Heart left ventricle (tissue), 16 donors: ENCODE measurements around the gene TBC1D1. TPM values are rescaled to one million over a fixed set of nuclear protein-coding genes. Genes with fewer than 3 reads are reported as not detected.
A peak's percentile ranks its signal among the peaks of the same experiment; 100 is the strongest.

Experiments used
- ATAC-seq, 4 donors: fragments of 200-7000 bp; cut with Tn5 transposase; one replicate each; pipeline ENCODE4 v1.9.1; 2020 to 2022; ENCODE audit warnings: moderate library complexity in 4 of 4, mild to moderate bottlenecking in 3 of 4, moderate number of reproducible peaks in 1 of 4
- DNase-seq, 5 donors: peaks; one replicate each; pipeline ENCODE4 v3.0.0-alpha.2; 2020
- H3K27ac ChIP-seq, 12 donors: fragments of 200-600 bp; sonication (generic) in 4 of 12; one replicate each; pipeline versions ENCODE4 v1.5.0 to v1.8.0; 2016 to 2022; ENCODE audit warnings: mild to moderate bottlenecking in 2 of 12
- H3K27me3 ChIP-seq, 9 donors: fragments of 200-600 bp; sonication (generic) in 2 of 9; one replicate each; pipeline versions ENCODE4 v1.5.1 to v1.8.0; 2016 to 2022; ENCODE audit warnings: mild to moderate bottlenecking in 3 of 9
- H3K36me3 ChIP-seq, 9 donors: fragments of 200-600 bp; sonication (generic) in 2 of 9; one replicate each; pipeline versions ENCODE4 v1.5.0 to v1.8.0; 2018 to 2022; ENCODE audit warnings: mild to moderate bottlenecking in 2 of 9
- H3K4me1 ChIP-seq, 12 donors: fragments of 200-600 bp; sonication (generic) in 4 of 12; one replicate each; pipeline versions ENCODE4 v1.5.0 to v1.8.0; 2016 to 2022; ENCODE audit warnings: mild to moderate bottlenecking in 3 of 12
- H3K4me3 ChIP-seq, 12 donors: fragments of 200-600 bp; sonication (generic) in 4 of 12; one replicate each; pipeline versions ENCODE4 v1.5.0 to v1.8.0; 2017 to 2022; ENCODE audit warnings: mild to moderate bottlenecking in 9 of 12, moderate library complexity in 4 of 12
- H3K9me3 ChIP-seq, 12 donors: fragments of 200-600 bp; sonication (generic) in 4 of 12; one replicate each; pipeline versions ENCODE4 v1.5.0 to v1.8.0; 2016 to 2022; ENCODE audit warnings: mild to moderate bottlenecking in 1 of 12
- CTCF ChIP-seq, 12 donors: fragments of 200-600 bp; sonication (generic) in 4 of 12; IDR thresholded peaks; one replicate each; pipeline versions ENCODE4 v1.5.0 to v1.8.0; 2018 to 2022; ENCODE audit warnings: antibody characterized with exemption in 12 of 12, mild to moderate bottlenecking in 5 of 12
- POLR2A ChIP-seq, 2 donors: fragments of 450-650 bp; IDR thresholded peaks; one replicate each; pipeline ENCODE4 v1.6.1; 2017; ENCODE audit warnings: antibody characterized with exemption in 2 of 2, mild to moderate bottlenecking in 2 of 2, moderate library complexity in 2 of 2
- WGBS, 4 donors: extraction: QIAGEN DNeasy Blood & Tissue Kit in 2 of 4; methylation state at CpG; one replicate each; pipeline versions ENCODE4 v1.1.5 to v1.1.7; 2013 to 2018; 5-methylcytosine and 5-hydroxymethylcytosine counted together
- intact Hi-C, 10 donors: fragments of 100-400 bp; cut with DNase I; formaldehyde crosslinking; loops; one replicate each; pipeline versions ENCODE4 v1.11.1 to v1.14.2; 2022
- polyA plus RNA-seq, 2 donors: library from polyadenylated mRNA; stranded (reverse); fragments of 200-250 nt; gene quantifications; one replicate each; pipeline ENCODE4 v1.2.3, GENCODE V29; 2013
- total RNA-seq, 9 donors: library from RNA; depleted of rRNA in 2 of 9; stranded (reverse); fragments of >200 nt in 2 of 9; fragmentation: NEBNext Ultra II Directional in 3 of 9; extraction: Animal tissue kit (Norgen Biotek cat#: 25700) in 3 of 9; gene quantifications; one replicate each; pipeline versions ENCODE4 v1.1.0 to v1.2.4, GENCODE V29; 2016 to 2023
- donor health status: ischemic (EF 13 %, LVEDD 7.1; RV severe dilation, severe dysfunction).
- donor health status: healthy with polysubstance abuse.
- donor health status: DM: no; HTN: yes; CAD: no.
- donor health status: DM: no; HTN: no; CAD: no.
- donor health status: ischemic (EF 25% LVEDD 6.9; RV normal size, moderate dysfunction).
- donor health status: ischemic (EF 25% LVEDD 5.7; RV mildly dilated, moderate dysfunction).
- donor health status: healthy.
- donor health status: DM: yes; HTN: yes; CAD: no.
- donor health status: ischemic (EF 35%, LVEDD 5.7; RV mildly dilated, moderate dysfunction).
- donor health status: nonischemic (EF 11% LVEDD 7.7; RV severe dilation, severe dysfunction).
- donor health status: DM: yes; HTN: yes; CAD: no.
- donor health status: PGD.
- donor health status: ischemic (EF 29% LVEDD 5.4; RV normal size, mild dysfunction).
- donor health status: nonischemic (EF 23%, LVEDD 6.1; RV moderate dilation, normal function).

The TBC1D1 gene
- total and polyA plus RNA-seq, 11 donors: 81.7 to 269 (median 140) TPM

GRCh38 chr4:38173935-38174518 is 283.1 kb downstream of the TBC1D1 start:
- H3K4me3 ChIP-seq: no peak overlapping the region
- WGBS, 4 donors: 82 to 95% (median 91%) methylated on average over 4 of the region's 4 CpGs
- no peaks in the 10 kb centered on the region for H3K9me3 ChIP-seq
- H3K4me1 ChIP-seq: peaks cover 0 to 73% (median 14%) of the 10 kb centered on the region in 12 donors
- intact Hi-C loops: loop anchor here in 1 of 10 donors (10.0 kb wide), 1 partner anchor 681 kb away; the partner anchor contains the start of gene TLR6
- no peak for DNase-seq
- no peak for TF ChIP-seq CTCF (IDR thresholded peaks at IDR 0.05)
- peak overlapping the region in 3 of 12 donors; percentile 5 to 89 (median 20) for H3K27ac ChIP-seq
- H3K36me3 ChIP-seq: no peaks in the 10 kb centered on the region
- no peak for ATAC-seq
- no peaks in the 10 kb centered on the region for H3K27me3 ChIP-seq

- Histone ChIP-seq H3K27ac (peak overlapping the region in 3 of 12 donors; percentile 32 to 89 (median 56)), H3K4me3 (no peak overlapping the region), H3K4me1 (peaks cover 0 to 81% (median 17%) of the 10 kb centered on the region in 12 donors), H3K9me3 (no peaks in the 10 kb centered on the region), H3K27me3 (no peaks in the 10 kb centered on the region), H3K36me3 (no peaks in the 10 kb centered on the region)
- TF ChIP-seq CTCF (IDR thresholded peaks at IDR 0.05): no peak
- TF ChIP-seq POLR2A (IDR thresholded peaks at IDR 0.05): no peak
- no peak for DNase-seq
- peak in 3 of 4 donors; percentile 47 to 67 (median 65) for ATAC-seq
- intact Hi-C loops: loop anchor here (5.0 to 10.0 kb wide), 7 partner anchors 102 to 680 kb away; partner anchors contain the start of genes TLR10 (in 2 of the 10) and TLR6 (in 1 of the 10)
- 52 to 79% (median 73%) methylated on average over 2 of the region's 2 CpGs for WGBS, 4 donors
These were observed 283.9 kb downstream of the TBC1D1 start for GRCh38 chr4:38174801-38175200.

GRCh38 chr4:38176165-38176564 is 285.3 kb downstream of the TBC1D1 start:
- TF ChIP-seq POLR2A (IDR thresholded peaks at IDR 0.05) (no peak), CTCF (IDR thresholded peaks at IDR 0.05) (no peak)
- Histone ChIP-seq H3K4me3 (no peak overlapping the region), H3K27me3 (no peaks in the 10 kb centered on the region), H3K9me3 (no peaks in the 10 kb centered on the region), H3K27ac (peak overlapping the region in 4 of 12 donors; percentile 28 to 89 (median 48)), H3K4me1 (peaks cover 0 to 83% (median 19%) of the 10 kb centered on the region in 12 donors), H3K36me3 (no peaks in the 10 kb centered on the region)
- ATAC-seq (no peak), DNase-seq (no peak)
- 88 to 93% (median 91%) methylated on average over 7 of the region's 7 CpGs for WGBS, 4 donors
- intact Hi-C loops: loop anchor here (5.0 to 10.0 kb wide), 7 partner anchors 104 to 679 kb away; partner anchors contain the start of genes TLR10 (in 2 of the 10) and TLR6 (in 1 of the 10)

GRCh38 chr4:38177035-38177546 is 286.2 kb downstream of the TBC1D1 start:
- Histone ChIP-seq H3K36me3 (no peaks in the 10 kb centered on the region), H3K27me3 (no peaks in the 10 kb centered on the region), H3K4me1 (peaks cover 0 to 84% (median 19%) of the 10 kb centered on the region in 12 donors), H3K9me3 (no peaks in the 10 kb centered on the region), H3K27ac (peak overlapping the region in 11 of 12 donors; percentile 5 to 89 (median 53)), H3K4me3 (peak overlapping the region in 1 of 12 donors; percentile 13)
- peak in 3 of 4 donors; percentile 23 to 56 (median 50) for ATAC-seq
- peak; percentile 31 to 71 (median 47) for DNase-seq
- TF ChIP-seq CTCF (IDR thresholded peaks at IDR 0.05) (no peak), POLR2A (IDR thresholded peaks at IDR 0.05) (no peak)
- WGBS, 4 donors: 50 to 60% (median 54%) methylated on average over 8 of the region's 8 CpGs
- intact Hi-C loops: loop anchor here (5.0 to 10.0 kb wide), 7 partner anchors 105 to 678 kb away; partner anchors contain the start of genes TLR10 (in 2 of the 10) and TLR6 (in 1 of the 10)
